ENCODE results near the gene TEX14.
"Not testable (repeated sequence)": the region's sequence is repeated elsewhere in the genome, so short reads cannot be mapped to it uniquely, and the experiment has no call there.

The TEX14 gene

DNA sequence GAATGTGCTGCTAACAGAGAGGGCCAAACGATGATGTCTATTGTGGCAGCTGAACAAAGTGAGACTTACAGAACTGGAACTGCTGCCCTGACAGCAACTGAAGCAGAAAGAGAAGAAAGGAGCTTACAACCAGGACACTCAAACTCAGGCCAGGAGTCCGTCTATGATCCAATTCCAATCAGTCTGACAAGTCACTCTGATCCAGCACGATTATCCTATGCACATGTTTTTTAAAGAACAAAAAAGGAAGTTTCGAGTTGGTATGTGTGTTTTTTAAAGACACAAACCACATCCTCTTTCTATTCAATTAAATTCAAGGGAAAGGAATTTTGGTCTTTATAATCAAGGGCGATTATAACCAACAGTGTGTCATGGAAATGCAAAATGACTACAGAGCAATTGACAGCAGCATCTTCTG is 135.0 kb downstream of the TEX14 start:
- DNase-seq: no peak

DNA sequence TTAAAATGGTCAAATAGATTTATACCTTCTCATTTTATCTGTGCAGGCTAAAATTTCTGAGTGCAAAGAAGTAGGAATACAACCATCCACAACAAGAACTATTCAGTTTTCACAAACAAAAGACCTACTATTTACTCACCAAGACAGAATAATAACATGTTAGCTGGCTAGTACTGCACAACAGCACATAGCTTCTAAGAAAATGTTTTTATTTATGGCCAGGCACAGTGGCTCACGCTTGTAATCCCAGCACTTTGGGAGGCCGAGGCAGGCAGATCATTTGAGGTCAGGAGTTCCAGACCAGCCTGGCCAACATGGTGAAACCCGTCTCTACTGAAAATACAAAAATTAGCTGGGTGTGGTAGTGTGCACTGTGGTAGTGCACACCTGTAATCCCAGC is 136.7 kb downstream of the TEX14 start:
- not testable (repeated sequence) for DNase-seq

DNA sequence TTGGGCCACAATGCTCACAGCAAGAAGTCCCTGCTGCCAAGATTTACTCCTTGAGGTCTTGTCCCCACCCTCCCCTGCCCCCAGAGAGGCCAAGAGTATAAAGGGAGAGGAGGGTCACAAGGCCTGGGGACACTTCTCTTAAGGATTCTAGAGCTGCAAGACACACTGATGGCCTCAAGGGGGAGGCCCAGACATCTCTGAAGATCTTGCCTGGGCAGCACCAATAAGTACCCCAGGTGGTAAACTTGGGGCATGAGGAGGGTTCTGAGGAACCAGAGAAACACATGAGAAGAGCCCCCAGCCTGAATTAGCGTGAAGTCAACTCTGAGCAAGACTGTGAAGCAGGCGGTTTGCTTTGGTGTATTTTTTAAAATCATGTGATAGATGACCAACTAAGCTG is 150.6 kb downstream of the TEX14 start:
- DNase-seq: no peak

DNA sequence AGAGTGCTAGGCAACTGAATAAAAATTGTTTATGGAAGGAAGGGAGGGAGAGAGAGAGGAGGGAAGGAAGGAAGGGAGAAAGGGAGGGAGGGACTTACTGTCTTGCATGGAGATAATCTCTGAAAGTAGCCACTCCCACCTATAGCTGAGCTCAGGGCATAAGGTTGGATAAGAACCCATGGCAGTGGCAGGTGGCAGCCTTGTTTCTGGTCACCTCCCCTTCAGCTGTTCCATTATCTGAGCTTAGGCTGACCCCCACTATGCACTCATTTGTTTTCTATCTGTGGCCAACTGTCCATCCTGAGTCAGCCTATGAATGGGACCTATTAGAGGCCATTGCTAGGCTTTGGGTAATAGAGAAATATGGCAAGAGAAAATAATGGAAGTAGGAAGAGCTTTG is 152.1 kb downstream of the TEX14 start:
- DNase-seq: no peak

DNA sequence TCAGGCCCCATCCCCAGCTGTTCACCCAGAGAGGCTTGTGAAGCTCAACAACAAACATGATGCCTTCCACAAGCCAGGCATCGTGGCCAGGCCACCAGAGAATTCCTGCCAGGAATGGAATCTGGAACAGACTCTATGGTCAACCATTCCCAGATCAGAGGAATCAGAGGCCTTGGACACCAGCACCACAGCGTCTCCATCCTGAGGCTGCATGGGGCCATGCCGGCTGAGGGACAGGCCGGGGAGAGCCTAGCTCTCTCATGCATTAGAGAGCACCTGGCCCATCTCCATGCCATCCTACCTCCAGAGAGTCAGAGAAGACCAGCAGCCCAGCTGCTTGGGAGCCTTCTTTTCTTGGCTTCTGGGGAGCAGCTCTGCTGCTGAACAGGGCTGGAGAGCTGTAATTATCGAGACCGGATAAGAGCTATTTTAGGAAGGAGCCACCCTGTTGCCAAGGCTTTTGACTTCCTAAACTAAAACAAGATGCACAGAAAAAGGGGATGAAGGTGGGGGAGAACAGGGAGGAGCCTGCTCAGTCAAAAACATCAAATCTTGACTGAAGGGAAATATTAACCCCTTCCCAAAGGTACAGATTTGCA is 152.9 kb downstream of the TEX14 start:
- no peak for DNase-seq

DNA sequence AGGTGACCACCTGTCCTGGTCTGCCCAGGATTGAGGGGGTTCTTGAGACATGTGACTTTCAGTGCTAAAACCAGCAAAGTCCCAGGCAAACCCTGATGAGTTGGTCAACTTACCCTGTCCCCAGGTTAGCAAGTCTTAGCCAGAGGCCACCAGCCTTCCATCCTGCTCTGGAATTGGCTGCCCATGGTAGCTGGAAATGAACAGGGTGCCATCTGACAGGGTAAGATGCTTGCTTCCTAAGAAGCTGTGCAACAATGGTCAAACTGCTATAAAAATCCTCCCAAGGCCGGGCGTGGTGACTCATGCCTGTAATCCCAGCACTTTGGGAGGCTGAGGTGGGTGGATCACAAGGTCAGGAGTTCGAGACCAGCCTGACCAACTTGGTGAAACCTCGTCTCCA is 154.6 kb downstream of the TEX14 start:
- DNase-seq: no peak

DNA sequence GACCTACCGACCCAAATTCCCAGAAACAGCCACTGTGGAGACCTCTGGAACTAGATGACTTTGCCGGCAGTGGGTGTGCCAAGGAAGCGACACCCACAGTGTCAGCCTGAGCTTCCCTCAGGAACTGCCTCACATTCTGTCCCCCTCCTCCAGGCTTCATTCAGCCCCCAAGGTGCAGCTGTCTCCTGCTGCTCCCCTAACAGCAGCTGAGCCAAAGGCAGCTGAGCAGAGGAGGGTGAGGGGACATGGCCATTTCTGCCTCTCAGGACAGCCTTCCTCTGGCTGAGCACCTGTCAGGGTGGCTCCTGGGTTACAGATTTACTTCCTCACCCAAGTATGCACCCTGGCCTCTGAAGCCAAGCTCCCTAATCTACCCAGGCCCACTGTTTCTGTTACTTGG is 155.3 kb downstream of the TEX14 start:
- no peak for DNase-seq

DNA sequence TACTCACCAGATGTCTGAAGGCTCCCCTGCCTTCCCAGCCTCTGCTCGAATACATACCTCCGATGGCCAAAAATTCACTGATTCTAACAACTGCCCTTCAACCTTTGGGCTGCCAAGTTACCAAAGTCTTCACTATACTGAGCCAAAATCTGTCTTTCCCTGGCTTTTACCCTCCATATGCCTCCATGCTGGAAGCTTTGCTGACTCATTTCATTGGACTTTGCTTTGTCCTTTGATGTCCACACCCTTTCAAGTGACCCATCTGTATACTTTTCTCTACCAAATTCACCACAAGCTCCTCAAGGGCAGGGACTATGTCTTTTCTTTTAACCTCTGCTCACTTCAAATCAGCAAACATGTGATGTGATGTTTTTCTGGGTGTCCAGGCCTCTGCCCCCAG is 156.4 kb downstream of the TEX14 start:
- no peak for DNase-seq

DNA sequence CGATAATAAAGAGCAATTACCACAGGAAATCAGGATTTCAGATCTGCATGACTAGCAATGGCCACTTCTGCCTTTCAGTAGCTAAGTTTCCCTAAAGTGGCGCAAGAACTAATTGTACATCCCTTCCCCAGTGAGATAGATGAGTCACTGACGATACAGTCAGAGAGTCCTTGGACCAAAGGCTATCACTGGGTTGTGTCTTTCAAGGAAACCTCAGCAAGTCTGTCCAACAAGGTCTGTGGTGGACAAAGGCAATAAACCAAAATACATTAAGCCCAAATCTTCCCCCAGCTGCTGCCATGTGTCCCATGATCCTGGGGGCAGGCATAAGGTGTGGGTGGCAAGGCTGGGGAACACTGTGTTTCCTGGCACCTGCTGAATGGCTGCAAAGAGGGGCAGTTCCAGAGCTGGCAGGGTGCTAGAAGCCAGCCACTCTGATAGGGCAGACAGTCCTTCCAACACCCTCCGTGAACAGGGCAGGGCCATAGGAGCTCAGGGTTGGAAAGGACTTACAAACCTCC is 156.9 kb downstream of the TEX14 start:
- DNase-seq: no peak

DNA sequence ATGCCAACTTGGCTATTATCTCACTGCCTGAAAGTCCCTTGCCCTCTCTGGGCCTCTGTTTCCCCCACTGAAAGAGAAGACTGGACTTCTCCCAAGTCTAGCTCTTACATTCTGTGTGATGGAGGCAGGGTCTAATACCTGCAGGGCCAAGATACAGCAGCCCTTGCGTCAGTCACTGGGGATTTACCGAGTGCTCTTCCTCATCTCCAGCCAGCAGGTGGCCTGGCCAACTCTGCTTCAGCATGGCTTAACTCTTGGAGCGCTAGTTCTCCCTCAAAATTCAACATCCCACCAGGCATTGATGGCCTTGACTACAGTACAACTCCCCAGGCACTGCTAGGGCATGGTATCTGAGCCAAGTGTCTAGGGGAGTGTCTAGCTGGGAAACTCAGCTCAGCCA is 157.5 kb downstream of the TEX14 start:
- no peak for DNase-seq

DNA sequence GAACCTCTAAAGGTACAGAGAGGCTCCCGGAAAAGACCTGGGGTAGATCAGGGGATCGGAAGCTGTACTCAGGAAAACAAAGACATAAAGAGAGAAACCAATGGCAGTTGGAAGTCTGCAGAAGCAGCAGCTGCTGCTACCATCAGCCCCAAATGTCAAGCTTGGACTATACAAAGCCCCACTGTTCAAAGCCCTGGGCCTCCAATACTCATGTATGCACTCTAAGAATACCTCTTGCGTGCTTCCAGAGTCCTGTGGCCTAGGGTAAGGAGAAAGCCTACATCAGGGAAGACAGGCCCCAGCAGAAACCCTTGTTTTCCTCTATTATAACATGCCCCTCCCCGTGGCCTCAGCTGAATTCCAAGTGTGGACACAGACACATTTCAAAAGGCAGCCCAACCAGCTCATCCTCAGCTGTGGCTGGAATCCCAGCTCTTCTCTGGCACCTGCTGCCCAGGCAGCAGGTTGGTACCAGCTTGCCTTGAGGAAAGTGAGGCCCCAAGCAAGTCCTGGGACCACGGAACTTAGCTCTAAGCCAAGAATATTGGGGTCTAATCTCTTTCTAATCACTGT is 158.1 kb downstream of the TEX14 start:
- no peak for DNase-seq

DNA sequence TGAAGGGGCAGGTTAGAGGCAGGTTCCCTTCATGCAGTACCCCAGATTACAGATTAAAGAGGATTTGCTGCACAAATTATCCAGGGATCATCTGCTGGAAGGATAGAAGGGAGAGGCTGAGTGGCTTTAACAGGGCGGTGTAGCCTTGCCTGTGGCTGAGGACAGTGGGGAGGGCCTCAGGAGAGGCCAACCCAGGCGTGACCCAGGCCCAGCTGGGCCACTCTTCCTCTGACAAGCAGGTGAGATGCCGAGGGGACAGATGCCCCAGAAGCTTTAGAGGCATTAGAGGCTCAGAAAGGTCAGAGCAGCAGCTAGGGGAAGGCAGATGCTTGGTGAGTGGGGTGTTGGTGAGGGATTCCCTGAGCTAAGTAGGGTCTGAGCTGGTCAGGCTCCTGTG is 159.3 kb downstream of the TEX14 start:
- DNase-seq: no peak

DNA sequence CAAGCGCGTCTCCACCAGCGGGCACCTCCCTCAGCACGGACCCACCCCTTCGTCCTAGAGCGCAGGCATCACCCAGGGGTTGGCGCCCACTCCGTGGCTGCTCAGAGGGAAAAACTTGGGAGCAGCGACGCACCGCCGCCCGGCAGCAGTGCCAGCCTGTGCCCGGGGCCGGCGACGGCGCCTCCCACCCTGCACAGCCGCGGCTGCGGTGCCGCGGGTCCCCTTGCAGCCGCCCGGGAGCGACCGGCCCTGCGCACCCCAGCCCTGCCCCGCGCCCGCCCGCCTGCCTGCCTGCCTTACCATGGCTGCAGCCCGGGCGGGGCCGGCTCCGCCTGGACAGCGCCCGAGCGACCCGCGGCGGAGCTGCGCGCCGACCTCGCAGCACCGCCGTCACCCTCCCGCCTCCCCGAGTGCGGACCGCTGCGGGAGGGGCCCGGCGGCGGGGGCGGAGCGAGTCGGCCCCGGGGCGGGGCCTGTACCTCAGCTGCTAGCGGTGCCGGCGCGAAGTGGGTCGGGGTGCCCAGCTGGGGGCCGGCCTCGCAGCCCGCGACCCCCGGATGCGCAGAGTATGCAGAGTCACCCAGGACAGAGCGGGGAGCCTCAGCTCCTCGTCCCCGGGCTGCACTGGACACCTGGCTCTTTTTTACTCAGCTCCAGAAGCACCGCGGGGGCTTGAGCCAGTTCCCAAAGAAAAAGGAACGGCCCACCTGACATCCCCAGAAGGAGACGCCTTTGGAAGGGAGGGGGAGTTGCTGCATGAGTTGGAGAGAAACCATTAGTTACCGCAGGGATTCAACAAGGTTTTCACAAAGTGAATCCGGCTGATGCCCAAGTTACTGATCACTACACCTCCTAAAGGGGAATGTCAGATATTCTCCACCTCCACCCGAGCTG is 159.9 kb downstream of the TEX14 start:
- no peak for DNase-seq

DNA sequence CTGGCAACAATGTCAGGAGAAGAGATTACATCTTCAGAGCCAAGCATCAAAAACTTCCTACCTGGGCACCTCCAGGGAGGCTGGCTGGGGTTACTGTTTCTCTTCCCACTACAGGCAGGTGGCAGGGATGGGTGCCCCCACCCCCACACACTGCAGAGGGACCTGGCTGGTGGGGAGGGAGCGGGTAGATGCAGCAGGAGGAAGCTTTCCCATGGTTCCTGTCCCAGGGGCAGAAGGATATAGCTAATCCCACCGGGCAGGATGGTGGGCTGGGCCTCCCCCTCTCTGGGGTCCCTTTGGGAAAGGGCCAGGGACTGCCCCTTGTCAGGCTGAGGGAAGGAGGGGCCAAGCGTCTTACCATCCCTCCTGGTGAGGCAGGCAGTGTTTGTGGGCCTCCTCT is 160.7 kb downstream of the TEX14 start:
- DNase-seq: no peak

DNA sequence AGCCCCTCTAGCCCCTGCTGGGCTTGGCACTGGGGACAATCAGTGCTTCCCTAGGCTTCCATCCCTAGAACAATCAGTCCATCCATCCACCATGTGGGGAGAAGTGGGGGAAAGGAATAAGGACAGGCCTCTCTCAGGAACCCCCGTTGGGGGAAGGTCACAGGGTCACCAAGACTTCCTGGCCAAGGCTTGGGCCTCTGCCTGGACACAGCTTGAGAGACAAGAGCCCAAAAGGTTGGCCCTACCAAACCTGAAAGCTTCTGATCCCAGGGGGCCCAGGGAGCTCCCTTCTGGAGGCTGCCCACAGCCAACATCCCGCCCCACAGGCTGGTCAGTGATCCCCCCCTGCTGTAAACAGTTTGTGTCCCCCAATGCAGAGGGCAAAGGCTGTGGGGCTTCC is 161.2 kb downstream of the TEX14 start:
- no peak for DNase-seq

DNA sequence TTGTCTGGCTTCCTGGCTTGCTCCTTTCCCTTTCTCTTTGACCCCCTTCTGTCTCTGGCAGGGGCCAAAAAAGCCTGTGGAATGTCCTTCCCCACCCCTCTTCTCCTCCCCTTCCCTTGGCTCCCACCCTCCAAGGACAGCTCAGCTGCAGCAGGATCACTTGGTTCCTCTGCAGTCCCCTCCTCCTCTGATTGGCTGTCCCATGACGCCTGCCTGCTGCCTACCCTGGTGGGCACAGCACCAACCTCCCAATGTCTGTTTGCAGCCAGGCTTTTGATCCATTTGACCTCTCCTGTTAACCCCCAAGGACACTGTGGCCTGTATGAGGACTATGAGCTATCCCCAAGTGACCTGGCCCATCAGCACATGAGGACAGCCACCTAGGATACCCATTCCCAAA is 162.6 kb downstream of the TEX14 start:
- DNase-seq: no peak

DNA sequence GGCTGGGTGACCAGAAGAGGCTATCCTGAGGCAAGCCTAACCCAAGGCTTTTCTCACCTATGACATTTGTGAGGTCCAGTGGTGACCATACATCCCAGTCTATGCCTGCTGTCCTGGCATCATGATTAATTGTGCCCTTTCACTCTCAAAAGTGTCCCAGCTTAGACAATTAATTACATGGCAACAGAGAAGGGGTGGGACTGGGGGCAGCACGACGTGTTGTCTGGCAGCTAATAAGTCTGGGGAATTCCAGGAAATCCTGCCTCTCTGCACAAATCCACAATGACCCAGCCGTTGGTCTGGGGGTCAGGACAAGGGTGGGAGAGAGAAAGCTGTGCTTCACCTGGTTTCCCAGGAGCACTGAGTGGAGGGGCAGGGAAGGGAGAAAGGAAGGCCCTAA is 163.4 kb downstream of the TEX14 start:
- no peak for DNase-seq

DNA sequence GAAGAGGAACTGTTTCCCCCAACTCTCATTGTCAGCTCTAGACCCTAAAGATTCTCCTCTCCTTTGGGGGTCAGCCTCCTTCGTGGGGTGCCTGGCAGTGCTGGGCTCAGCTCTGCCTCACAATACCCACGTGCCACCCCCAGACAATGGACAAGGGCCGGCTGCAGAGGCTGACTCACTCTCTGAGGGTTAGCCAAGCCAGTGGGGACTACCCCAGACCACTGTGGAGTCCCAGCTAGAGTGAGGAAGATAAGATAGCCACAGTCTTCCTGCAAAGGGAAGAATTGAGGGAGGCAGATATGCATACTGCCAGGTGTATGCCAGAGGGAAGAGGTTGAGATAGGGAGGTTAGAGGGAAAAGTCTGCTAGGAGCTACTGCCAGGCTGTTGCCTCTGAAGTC is 163.9 kb downstream of the TEX14 start:
- DNase-seq: no peak

DNA sequence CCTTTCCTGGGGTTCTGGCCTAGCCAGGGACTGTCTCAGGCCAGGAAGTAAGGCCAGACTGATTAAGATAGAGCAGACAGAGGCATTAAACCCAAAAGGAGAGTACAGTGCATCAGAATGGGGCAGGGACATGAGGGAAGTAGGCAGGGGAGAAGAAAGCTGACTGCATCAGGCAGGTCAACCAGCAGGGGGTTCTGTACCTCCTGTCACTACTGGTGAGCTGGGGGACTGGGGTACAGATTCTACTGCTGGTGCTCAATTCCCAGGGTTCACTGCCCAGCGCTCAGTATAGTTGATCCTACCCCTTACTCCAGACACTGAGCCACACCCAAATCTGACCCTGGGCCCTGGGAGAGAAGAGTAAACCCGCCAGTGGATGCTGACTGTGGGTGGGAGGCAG is 164.5 kb downstream of the TEX14 start:
- DNase-seq: no peak

DNA sequence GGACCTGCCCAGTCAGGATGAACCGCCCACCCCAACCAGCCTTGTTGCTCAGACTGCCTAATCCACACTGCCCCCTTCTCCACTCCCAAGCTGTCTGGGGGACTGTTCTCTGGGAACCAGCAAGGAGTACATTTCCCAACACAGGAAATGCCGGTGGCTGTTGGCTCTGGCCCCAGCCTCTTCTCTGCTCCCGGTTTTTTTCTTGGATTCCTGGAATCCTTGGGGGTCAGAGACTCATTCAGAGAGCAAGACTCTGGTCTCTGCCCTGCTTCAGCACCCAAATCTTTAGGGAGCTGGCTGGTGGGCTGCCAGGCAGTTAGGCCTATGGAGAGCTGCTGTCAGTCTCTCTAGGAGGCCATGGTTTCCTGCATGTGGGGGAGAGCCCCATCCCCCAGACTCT is 166.6 kb downstream of the TEX14 start:
- no peak for DNase-seq

DNA sequence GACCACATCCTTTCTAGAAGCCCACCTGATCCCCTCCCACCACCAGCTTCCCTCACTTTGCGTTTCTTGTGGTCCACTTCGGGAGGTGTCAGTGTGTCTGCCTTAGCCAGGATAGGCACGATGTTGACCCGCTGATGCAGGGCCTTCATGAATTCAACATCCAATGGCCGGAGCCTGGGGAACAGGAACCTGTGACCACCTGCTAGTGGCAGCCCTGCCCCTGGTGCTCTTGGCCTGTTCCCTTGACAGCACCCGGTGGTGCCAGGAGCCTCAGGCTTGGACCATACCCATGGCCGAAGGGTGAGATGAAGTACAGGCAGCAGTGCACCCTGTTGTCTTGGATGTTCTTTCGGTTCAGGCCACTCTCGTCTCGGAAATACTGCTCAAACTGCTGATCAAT is 170.2 kb downstream of the TEX14 start:
- no peak for DNase-seq

DNA sequence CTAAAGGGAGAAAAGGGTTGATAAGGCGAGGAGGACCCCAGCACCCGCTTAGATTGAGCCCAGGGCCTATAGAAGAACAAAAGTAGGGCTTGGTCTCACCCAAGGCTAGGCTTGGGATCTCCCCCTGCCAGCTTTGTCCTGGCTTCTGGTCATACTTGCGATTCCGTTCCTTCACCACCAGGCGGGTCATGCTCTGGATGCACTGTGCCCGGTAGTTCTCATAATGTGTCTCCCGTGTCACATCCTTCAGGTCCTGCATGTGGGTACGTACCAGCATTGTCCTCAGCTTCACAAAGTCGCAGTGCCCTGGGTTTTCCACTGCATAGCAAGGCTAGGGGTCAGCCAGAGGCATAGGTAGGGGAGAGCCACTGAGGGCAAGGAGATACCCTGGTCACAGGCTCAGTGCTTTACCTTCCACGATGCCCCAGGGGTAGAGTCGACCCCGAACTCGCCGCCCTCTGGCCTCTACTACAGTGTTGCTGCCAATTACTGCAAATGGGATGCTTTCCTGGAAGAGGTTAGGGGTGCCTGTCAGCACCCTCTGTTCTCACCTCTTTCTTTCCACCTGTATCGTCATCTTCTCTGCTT is 170.9 kb downstream of the TEX14 start:
- DNase-seq: peak in 1 of 2 experiments; percentile 28

DNA sequence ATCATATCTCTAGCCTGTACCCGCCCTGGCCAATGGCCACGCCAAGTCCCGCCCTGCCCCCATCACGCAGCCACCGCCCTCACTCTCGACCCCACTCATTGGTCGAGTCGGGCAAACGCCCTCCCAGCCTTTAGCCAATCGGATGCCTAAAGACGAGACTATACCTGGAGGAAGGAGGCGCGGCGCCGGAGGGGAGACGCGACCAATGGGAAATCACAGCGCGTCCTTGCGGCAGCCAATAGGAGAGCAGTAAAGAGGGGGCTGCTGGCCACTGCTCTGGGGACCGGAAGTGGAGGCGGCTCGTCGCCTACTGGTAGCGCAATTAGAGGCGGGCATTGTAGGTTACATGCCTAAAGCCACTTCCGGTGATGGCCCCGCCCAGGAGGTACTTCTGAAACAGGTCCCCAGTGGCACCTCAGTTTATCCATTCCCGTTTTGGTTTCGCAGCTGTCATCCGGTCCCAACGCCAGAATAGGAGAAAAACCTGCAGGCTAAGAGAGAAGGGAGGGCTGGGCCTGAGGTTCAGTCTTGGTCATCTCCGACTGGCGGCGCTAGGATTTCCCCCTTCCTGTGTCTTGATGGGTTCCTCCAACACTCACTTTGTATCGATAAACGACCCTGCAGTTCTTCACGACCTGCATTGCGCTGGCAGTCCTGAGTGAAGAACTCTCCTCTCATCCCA is 173.8 kb downstream of the TEX14 start:
- DNase-seq: peak; percentile 99
